GM18505 (cell line): Measurements from ENCODE around the gene SLC35A3.
A peak's percentile ranks its signal among the peaks of the same experiment; 100 is the strongest.

Experiments used
- ATAC-seq: cut with Tn5 transposase; IDR thresholded peaks from one replicate; pipeline ENCODE4 v1.9.1; 2021; ENCODE audit not compliant: unreplicated experiment
- POLR2A ChIP-seq: IDR thresholded peaks from 4 replicates; pipeline ENCODE4 v1.6.1; 2011; ENCODE audit warnings: borderline replicate concordance; ENCODE audit not compliant: insufficient read depth, insufficient read length; ENCODE audit errors: extremely low read depth

SLC35A3 gene

GRCh38 chr1:100070201-100070939, 100.6 kb downstream of the SLC35A3 start:
- TF ChIP-seq POLR2A, result no peak
- no peak for ATAC-seq

GRCh38 chr1:100073531-100073930, 103.7 kb downstream of the SLC35A3 start:
- no peak for TF ChIP-seq POLR2A
- no peak for ATAC-seq

GRCh38 chr1:100074604-100075395, 105.0 kb downstream of the SLC35A3 start:
- TF ChIP-seq POLR2A, result no peak
- ATAC-seq, result no peak

GRCh38 chr1:100075773-100076172, 106.0 kb downstream of the SLC35A3 start:
- peak; percentile 18 for TF ChIP-seq POLR2A
- peak; percentile 47 for ATAC-seq

- TF ChIP-seq POLR2A, result no peak
- ATAC-seq, result no peak
These were observed 106.5 kb downstream of the SLC35A3 start for GRCh38 chr1:100076319-100076718.

- peak; percentile 12 for TF ChIP-seq POLR2A
- ATAC-seq, result peak; percentile 62
These were observed 106.9 kb downstream of the SLC35A3 start for GRCh38 chr1:100076744-100077143.

- peak; percentile 23 for TF ChIP-seq POLR2A
- ATAC-seq, result peak; percentile 38
These were observed 107.7 kb downstream of the SLC35A3 start for GRCh38 chr1:100077531-100077930.

- ATAC-seq, result no peak
These were observed 110.5 kb downstream of the SLC35A3 start for GRCh38 chr1:100080331-100080730.

More at GRCh38 chr1:100080331-100080730, 110.5 kb downstream of the SLC35A3 start:
- no peak for TF ChIP-seq POLR2A
